Glutamatergic neuron (in vitro differentiated cells): ENCODE results near the gene R3HDM4. TPM values are rescaled to one million over a fixed set of nuclear protein-coding genes. Genes with fewer than 3 reads are reported as not detected.

Source experiments
- DNase-seq: peaks from one replicate; pipeline ENCODE4 v3.0.0; 2022
- H3K27ac Mint-ChIP-seq: one replicate; pipeline ENCODE4 v1.8.0; 2020; ENCODE audit warnings: mild to moderate bottlenecking, mixed read lengths, inconsistent platforms; ENCODE audit not compliant: unreplicated experiment
- H3K27me3 Mint-ChIP-seq: one replicate; pipeline ENCODE4 v1.8.0; 2020; ENCODE audit warnings: mild to moderate bottlenecking, moderate library complexity, mixed read lengths, inconsistent platforms; ENCODE audit not compliant: unreplicated experiment
- H3K36me3 Mint-ChIP-seq: one replicate; pipeline ENCODE4 v1.8.0; 2020; ENCODE audit warnings: mild to moderate bottlenecking, mixed read lengths, inconsistent platforms; ENCODE audit not compliant: unreplicated experiment
- H3K4me1 Mint-ChIP-seq: one replicate; pipeline ENCODE4 v1.8.0; 2020; ENCODE audit warnings: mild to moderate bottlenecking, low read depth, mixed read lengths, inconsistent platforms; ENCODE audit not compliant: unreplicated experiment
- H3K4me3 Mint-ChIP-seq: one replicate; pipeline ENCODE4 v1.8.0; 2020; ENCODE audit warnings: mild to moderate bottlenecking, mixed read lengths, inconsistent platforms; ENCODE audit not compliant: unreplicated experiment
- H3K9me3 Mint-ChIP-seq: one replicate; pipeline ENCODE4 v1.8.0; 2020; ENCODE audit warnings: mild to moderate bottlenecking, moderate library complexity, mixed read lengths, inconsistent platforms; ENCODE audit not compliant: unreplicated experiment
- total RNA-seq: library from RNA; stranded (reverse); fragmentation: NEBNext Ultra II Directional; extraction: Animal tissue kit (Norgen Biotek cat#: 25700); gene quantifications from one replicate; pipeline ENCODE4 v1.2.1, GENCODE V29; 2021; ENCODE audit not compliant: unreplicated experiment
- TF ChIP-seq, protein P1 (sequence below): fragments of 200-600 bp; sonication (generic); IDR thresholded peaks from one replicate; pipeline ENCODE4 v1.5.0; 2021; ENCODE audit not compliant: partially characterized antibody, unreplicated experiment

R3HDM4 gene
- total RNA-seq, 1 donor from 2014 or later: 61.9 TPM

DNA sequence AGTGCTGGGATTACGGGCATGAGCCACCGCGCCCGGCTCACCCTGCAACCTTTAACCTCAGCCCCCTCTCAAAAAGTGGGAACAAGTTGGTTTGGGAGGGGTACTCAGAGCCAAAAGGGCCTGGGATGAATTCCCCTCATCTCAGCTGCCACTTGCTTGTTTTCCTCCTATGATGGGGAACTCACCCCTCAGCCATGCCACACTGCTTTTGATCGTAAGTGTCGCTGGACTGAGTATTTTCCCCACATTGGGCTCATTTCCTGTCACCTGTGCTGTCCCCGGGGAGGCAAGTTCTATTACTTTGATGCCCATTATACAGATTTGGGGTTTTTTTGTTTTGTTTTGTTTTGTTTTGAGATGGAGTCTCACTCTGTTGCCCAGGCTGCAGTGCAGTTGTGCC is 6.5 kb downstream of the R3HDM4 start:
- peaks cover 9% of the 10 kb centered on the region for H3K4me1 Mint-ChIP-seq
- H3K36me3 Mint-ChIP-seq: no peaks in the 10 kb centered on the region
- H3K27me3 Mint-ChIP-seq: peaks cover 7% of the 10 kb centered on the region
- DNase-seq: no peak
- no peak overlapping the region for H3K4me3 Mint-ChIP-seq
- H3K9me3 Mint-ChIP-seq: peaks cover 4% of the 10 kb centered on the region
- TF ChIP-seq, protein P1, sequence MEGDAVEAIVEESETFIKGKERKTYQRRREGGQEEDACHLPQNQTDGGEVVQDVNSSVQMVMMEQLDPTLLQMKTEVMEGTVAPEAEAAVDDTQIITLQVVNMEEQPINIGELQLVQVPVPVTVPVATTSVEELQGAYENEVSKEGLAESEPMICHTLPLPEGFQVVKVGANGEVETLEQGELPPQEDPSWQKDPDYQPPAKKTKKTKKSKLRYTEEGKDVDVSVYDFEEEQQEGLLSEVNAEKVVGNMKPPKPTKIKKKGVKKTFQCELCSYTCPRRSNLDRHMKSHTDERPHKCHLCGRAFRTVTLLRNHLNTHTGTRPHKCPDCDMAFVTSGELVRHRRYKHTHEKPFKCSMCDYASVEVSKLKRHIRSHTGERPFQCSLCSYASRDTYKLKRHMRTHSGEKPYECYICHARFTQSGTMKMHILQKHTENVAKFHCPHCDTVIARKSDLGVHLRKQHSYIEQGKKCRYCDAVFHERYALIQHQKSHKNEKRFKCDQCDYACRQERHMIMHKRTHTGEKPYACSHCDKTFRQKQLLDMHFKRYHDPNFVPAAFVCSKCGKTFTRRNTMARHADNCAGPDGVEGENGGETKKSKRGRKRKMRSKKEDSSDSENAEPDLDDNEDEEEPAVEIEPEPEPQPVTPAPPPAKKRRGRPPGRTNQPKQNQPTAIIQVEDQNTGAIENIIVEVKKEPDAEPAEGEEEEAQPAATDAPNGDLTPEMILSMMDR: no peak
- H3K27ac Mint-ChIP-seq: no peak overlapping the region

DNA sequence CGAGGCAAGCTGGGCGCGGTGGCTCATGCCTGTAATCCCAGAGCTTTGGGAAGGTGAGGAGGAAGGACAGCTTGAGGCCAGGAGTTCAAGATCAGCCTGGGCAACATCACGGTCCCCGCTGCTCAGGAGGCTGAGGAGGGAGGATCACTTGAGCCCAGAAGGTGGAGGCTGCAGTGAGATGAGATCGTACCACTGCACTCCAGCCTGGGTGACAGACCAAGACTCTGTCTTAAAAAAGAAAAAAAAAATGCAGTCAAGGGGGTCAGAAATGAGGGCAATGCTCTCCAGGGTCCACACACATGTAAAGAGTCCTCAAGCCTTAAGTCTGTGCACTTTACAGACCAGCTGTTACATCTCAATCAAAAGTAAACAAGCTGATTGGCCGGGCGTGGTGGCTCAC is 8.5 kb downstream of the R3HDM4 start:
- Mint-ChIP-seq H3K4me3 (peak overlapping the region; percentile 52), H3K36me3 (no peaks in the 10 kb centered on the region), H3K27me3 (peaks cover 3% of the 10 kb centered on the region), H3K27ac (peak overlapping the region; percentile 94), H3K9me3 (peaks cover 4% of the 10 kb centered on the region), H3K4me1 (peaks cover 9% of the 10 kb centered on the region)
- no peak for DNase-seq
- TF ChIP-seq, protein P1: no peak

DNA sequence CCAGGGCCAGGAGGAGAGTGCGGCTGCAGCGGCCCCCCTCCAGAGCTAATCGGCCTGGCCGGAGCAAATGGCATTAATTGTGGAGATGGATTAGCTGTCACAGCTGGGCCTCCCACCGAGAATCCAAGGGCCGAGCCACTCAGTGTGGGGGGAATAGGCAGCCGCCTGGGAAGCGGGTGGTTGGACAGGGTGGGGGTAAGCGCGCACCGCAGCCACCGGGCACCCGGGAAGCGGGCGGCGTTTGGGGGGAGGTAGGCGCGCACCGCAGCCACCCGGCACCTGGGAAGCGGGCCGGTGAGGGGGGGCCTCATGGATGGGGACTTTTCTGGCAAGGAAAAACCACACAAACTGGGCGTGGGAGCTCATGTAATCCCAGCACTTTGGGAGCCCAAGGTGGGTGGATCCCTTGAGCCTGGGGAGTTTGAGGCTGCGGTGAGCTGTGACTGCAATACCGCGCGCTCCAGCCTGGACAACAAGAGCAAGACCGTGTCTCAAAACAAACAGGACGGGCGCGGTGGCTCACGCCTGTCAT is 9.7 kb downstream of the R3HDM4 start:
- peak; percentile 77 for DNase-seq
- Mint-ChIP-seq H3K36me3 (no peaks in the 10 kb centered on the region), H3K9me3 (peaks cover 4% of the 10 kb centered on the region), H3K27ac (peak overlapping the region; percentile 94), H3K27me3 (peaks cover 4% of the 10 kb centered on the region), H3K4me3 (peak overlapping the region; percentile 63), H3K4me1 (peaks cover 12% of the 10 kb centered on the region)
- TF ChIP-seq, protein P1: no peak

DNA sequence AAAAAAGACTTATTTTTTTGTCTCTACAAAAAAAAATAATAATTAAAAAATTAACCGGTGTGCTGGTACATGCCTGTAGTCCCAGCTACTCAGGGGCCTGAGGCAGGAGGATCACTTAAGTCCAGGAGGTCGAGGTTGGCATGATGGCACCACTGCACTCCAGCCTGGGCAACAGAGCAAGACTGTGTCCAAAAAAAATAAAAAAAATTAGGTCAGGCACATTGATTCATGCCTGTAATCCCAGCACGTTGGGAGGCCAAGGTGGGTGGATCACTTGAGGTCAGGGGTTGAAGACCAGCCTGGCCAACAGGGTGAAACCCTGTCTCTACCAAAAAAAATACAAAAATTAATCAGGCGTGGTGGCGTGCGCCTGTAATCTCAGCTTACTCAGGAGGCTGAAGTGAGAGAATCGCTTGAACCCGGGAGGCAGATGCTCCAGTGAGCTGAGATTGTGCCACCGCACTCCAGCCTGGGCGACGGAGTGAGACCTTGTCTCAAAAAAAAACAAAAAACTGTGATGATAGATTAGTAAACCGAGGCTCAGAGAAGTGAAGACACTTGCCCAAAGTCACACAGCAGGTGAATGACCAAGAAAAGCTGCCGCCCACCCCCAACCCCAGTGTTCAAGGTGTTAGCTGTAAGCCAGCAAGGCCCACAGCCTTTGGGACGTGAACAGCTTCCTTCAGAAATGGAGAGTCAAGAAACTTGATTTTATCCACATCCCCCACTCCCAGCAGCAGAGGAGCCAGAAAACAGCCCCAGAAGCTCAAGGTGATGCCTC is 10.4 kb downstream of the R3HDM4 start:
- Mint-ChIP-seq H3K36me3 (no peaks in the 10 kb centered on the region), H3K27ac (peak overlapping the region; percentile 70), H3K4me1 (peaks cover 12% of the 10 kb centered on the region), H3K4me3 (peak overlapping the region; percentile 63), H3K27me3 (peaks cover 7% of the 10 kb centered on the region), H3K9me3 (peaks cover 4% of the 10 kb centered on the region)
- TF ChIP-seq, protein P1: no peak
- no peak for DNase-seq

DNA sequence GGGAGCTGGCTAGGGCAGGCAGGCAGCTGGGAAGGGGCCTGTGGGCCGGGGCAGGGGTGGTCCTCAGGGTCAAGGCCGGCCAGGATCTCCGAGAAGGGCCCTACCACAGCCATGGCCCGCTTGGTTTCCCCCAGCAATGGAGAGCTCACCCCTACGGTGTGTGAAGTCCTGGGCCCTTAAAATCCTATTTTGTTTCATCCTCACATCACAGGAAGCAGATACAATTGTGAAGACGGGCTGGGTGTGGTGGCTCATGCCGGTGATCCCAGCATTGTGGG is 11.0 kb downstream of the R3HDM4 start:
- Mint-ChIP-seq H3K9me3 (peaks cover 5% of the 10 kb centered on the region), H3K36me3 (no peaks in the 10 kb centered on the region), H3K4me1 (peaks cover 12% of the 10 kb centered on the region), H3K4me3 (no peak overlapping the region), H3K27ac (no peak overlapping the region), H3K27me3 (peaks cover 7% of the 10 kb centered on the region)
- TF ChIP-seq, protein P1: no peak
- no peak for DNase-seq
